GM21360 (cell line): ENCODE results near the gene SNRPE.

Source experiments
- ATAC-seq: cut with Tn5 transposase; IDR thresholded peaks from one replicate; pipeline ENCODE4 v1.9.1; 2021; ENCODE audit warnings: mild to moderate bottlenecking, moderate library complexity; ENCODE audit not compliant: unreplicated experiment

Gene SNRPE

DNA sequence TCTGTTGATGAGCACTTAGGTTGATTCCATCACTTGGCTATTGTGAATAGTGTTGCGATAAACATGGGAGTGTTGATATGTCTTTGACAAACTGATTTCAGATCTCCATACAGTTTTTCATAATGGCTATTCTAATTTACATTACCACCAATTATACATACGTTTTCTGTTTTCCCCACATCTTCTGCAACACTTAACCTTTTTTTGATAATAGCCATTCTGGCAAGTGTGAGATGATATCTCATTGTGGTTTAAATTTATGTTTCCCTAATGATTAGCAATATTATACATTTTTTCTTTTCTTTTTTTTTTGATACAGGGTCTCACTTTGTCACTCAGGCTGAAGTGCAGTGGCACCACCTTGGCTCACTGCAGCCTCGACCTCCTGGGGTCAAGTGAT, 17.0 kb downstream of the SNRPE start:
- no peak for ATAC-seq

GRCh38 chr1:203880606-203881005, 19.2 kb downstream of the SNRPE start:
- no peak for ATAC-seq

- no peak for ATAC-seq
Observed at GRCh38 chr1:203888807-203889251, 27.4 kb downstream of the SNRPE start.

- ATAC-seq: no peak
Observed at GRCh38 chr1:203891950-203892349, 30.6 kb downstream of the SNRPE start.

- ATAC-seq: no peak
Observed at GRCh38 chr1:203898458-203899352, 37.3 kb downstream of the SNRPE start.

DNA sequence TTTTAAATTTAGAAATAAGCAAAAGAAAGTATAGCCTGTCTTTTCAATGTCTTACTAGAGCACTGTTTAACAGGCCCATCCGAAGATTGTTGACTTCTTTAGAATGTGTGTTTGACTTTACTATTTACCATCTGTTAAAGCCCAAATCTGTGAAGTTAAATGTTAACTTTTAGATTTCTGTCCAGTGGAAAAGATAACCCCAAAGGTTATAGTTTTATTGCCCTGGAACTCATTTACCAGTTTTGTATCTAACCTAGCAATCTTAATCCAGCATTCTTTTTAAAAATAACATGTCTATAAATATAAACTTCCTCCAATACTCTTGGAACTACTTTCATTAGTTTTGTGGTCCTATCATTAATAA, 37.9 kb downstream of the SNRPE start:
- ATAC-seq: no peak

DNA sequence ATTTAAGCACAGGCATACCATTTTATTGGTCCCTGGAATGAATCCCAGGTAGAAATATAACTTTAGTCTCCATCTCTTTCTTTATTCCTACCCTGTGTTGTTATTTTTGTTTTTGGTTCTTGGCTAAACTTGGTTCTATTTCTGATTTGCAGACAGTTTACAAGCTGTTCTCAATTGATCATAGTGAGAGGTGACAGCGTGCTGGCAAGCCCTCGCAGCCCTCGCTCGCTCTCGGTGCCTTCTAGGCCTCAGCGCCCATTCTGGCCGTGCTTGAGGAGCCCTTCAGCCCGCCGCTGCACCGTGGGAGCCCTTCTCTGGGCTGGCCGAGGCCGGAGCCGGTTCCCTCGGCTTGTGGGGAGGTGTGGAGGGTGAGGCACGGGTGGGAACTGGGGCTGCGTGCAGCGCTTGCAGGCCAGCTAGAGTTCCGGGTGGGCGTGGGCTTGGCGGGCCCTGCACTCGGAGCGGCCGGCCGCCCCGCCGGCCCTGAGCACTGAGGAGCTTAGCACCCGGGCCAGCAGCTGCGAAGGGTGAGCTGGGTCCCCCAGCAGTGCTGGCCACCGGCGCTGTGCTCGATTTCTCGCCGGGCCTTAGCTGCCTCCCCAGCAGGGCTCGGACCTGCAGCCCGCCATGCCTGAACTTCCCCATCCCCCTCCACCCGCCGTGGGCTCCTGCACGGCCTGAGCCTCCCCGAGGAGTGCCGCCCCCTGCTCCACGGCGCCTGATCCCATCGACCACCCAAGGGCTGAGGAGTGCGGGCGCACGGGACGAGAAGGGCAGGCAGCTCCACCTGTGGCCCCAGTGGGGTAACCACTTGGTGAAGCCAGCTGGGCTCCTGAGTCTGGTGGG, 38.7 kb downstream of the SNRPE start:
- ATAC-seq: no peak

DNA sequence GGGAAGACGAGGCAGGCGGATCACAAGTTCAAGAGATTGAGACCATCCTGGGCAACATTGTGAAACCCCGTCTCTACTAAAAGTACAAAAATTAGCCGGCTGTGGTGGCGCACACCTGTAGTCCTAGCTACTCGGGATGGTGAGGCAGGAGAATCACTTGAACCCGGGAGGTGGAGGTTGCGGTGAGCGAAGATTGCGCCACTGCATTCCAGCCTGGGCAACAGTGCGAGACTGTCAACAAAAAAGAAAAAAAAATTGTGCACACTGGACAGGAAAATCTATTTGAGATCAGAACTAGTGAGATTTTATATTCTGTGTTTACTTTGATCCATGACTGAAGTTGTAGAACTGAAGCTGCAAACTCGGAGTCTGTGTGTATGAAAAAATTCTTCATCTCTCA, 40.2 kb downstream of the SNRPE start:
- no peak for ATAC-seq

GRCh38 chr1:203905275-203905674, 43.9 kb downstream of the SNRPE start:
- no peak for ATAC-seq

- no peak for ATAC-seq
Observed at GRCh38 chr1:203906932-203907331, 45.5 kb downstream of the SNRPE start.

DNA sequence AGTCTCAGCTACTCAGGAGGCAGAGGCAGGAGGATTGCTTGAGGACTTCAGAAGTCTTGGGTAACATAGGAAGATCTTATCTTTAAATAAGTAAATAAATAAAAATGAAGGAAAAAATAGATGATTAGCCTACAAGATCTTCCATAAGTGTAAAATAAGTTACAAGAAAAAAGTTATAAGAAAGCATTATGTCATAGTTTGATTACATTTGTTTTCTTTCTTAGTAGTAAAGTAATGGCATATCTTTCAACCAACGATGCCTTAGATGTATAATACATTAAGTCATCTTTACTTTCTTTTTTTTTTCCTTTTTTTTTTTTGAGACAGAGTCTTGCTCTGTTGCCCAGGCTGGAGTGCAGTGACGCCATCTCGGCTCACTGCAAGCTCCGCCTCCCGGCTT, 46.5 kb downstream of the SNRPE start:
- no peak for ATAC-seq

DNA sequence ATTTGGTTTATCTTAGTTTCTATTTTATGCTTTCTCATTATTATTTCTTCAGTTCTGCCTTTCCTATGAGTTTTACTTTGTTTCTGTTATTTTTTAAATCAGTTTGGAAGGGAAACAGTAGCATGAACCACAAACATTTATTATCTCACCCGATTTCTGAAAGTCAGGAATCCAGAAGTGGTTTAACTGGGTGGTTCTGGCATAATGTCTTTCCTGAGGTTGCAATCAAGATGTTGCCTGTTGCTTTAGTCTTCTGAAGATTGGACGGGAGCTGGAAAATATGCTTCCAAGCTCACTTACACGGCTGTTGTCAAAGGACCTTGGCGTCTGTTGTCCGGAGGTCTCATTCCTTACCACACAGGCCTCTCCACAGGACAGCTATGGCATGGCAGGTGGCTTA, 50.4 kb downstream of the SNRPE start:
- ATAC-seq: no peak

GRCh38 chr1:203913073-203913521, 51.7 kb downstream of the SNRPE start:
- no peak for ATAC-seq

- no peak for ATAC-seq
Observed at GRCh38 chr1:203914292-203914691, 52.9 kb downstream of the SNRPE start.

GRCh38 chr1:203915811-203916210, 54.4 kb downstream of the SNRPE start:
- no peak for ATAC-seq

- no peak for ATAC-seq
Observed at GRCh38 chr1:203916756-203917155, 55.4 kb downstream of the SNRPE start.
